Peyer's patch (tissue), 4 donors: ENCODE results near the gene AXIN1.

Experiments used
- CTCF ChIP-seq, 6 experiments: fragments of 450-650 bp in 4 of 6; fragments of 200-600 bp in 2 of 6; sonication (generic) in 1 of 6; IDR thresholded peaks; one replicate each; pipeline ENCODE4 v1.5.1; 2017 to 2019; ENCODE audit warnings: antibody characterized with exemption in 6 of 6, mild to moderate bottlenecking in 3 of 6, moderate library complexity in 1 of 6
- POLR2A ChIP-seq, 2 donors: fragments of 450-650 bp; IDR thresholded peaks; one replicate each; pipeline ENCODE4 v1.5.1; 2017; ENCODE audit warnings: antibody characterized with exemption in 2 of 2, mild to moderate bottlenecking in 2 of 2, moderate library complexity in 2 of 2

- TF ChIP-seq CTCF (IDR thresholded peaks at IDR 0.05): no peak
- TF ChIP-seq POLR2A (IDR thresholded peaks at IDR 0.05): no peak
Observed at GRCh38 chr16:281660-282255, 70.8 kb downstream of the AXIN1 start.
